Measurements from ENCODE around the gene C2. TPM values are rescaled to one million over a fixed set of nuclear protein-coding genes. Genes with fewer than 3 reads are reported as not detected.

C2 gene
- total RNA-seq, 1 donor from 2014 or later: not detected

DNA sequence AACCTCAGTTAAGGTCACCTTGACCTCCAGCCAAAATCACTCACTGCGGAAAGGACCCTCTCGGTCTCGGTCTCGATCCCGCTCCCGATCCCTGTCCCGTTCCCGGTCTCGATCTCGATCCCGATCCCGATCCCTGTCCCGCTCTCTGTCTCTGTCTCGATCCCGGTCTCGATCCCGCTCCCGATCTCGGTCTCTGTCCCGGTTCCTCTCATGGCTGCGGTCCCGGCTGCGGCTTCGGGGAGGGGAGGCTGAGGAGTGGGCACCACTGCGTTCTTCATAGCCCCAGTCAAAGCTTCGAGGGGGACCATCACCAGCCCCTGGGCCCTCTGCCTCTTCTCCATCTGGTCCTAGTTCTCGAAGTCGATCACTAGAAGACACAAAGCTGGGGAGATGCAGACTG is 27.0 kb downstream of the C2 start:
- DNase-seq (ENCODE audit: low read depth, low spot score): no peak

DNA sequence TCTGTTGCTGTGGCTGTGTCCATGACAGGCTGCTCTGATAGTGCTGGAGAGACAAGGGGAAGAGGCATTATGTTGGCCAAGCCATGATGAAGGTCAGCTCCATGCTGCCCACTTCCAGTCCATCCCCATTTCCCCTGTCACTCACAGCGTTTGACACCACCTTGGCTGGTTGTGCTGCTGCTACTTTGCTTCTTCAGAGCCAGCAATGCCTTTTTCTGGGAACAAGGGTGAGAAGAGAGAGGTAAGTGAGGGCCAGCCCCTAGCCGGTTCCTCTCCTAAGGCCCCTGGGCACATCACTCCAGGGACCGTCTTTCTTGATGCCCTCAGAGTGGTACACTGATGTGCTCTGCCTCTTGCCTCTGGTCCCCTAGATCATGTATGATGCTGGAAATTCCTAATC is 29.3 kb downstream of the C2 start:
- no peak for DNase-seq (ENCODE audit: low read depth, low spot score)

DNA sequence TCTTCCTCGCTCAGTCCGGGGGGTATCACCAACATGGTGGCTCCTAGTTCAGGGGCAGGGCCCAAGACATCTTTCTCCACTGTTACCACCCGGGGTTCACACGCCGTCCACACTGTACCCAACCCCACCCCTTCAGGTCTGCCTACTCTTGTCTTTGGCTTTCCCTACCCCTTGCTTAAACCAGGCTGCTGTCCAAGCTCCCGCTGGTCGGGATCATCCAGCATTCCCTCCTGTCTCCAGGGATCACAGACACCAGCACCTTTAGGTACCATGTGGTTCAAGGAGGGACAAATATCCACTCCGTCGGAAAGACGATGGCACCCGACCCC is 30.9 kb downstream of the C2 start:
- no peak for DNase-seq (ENCODE audit: low read depth, low spot score)

DNA sequence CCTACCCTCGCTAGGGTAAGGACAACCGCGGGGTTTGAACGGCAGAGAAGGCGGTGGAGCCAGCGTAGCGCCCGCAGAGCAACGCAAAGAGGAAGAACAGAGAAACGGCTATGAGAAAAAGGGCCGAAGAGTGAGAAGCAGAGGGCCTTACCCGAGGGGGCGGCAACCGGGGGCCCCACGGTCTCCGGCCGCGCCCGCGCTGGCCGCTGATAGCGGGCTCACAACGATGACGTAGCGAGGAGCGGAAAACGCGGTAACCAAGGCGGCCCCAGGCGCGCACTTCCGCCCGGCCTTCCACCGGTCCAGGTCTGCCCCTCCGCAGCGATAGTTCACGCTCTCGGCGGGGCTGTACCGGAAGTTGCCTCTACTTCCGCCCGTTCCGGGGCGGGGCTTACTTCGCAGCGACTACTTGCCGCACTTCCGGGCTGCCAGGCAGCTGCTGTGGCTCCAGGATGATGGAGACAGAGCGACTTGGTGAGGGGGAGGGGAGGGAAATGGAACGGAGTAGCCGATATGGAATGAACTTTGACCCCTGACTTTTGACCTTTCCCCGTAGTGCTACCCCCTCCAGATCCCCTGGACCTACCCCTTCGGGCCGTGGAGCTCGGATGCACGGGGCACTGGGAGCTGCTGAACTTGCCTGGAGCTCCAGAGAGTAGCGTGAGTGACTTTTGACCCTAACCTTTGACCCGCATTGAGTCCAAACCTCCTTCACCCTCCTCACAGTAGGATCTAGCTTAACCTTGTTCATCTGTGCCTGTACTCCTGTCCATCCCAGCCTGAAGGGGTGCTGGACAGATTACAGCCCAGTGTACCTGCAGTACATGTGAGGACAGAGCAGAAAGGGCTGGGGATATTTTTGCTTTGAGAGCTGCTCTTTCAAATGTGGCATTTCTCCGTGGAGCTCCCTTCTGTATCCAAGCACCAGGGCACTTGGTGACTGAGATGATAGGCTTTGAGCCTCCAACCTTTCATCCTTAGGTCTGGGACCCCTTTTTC is 31.5 kb downstream of the C2 start, which contains the start of the genes NELFE and SKIC2:
Gene NELFE (minus strand): TSS at position 231 of the 999 bp plus-strand sequence. CDS start 525 bp downstream, outside the sequence.
Gene SKIC2 (plus strand): TSS at position 435 of the 999 bp plus-strand sequence. CDS start 18 bp downstream, at position 453.
- peak; percentile 92 for DNase-seq (ENCODE audit: low read depth, low spot score)

DNA sequence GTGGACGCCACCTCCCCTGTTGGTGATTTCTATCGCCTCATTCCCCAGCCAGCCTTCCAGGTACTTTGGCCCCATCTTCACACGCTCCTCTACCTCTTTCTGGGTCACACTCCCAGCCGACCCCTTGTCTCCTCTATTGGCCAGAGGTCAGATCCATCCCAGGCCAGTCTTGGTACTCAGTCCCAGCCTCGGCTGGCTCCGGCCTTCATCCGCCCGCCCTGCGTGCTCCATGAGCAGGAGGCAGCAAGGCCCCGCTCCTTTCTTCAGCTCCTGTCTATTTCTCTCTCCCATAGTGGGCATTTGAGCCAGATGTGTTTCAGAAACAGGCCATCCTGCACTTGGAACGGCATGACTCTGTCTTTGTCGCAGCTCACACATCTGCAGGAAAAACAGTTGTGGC is 34.1 kb downstream of the C2 start:
- no peak for DNase-seq (ENCODE audit: low read depth, low spot score)

GRCh38 chr6:31963921-31964320 is 36.4 kb downstream of the C2 start:
- DNase-seq (ENCODE audit: low read depth, low spot score): no peak

GRCh38 chr6:31965700-31966099 is 38.2 kb downstream of the C2 start:
- no peak for DNase-seq (ENCODE audit: low read depth, low spot score)

DNA sequence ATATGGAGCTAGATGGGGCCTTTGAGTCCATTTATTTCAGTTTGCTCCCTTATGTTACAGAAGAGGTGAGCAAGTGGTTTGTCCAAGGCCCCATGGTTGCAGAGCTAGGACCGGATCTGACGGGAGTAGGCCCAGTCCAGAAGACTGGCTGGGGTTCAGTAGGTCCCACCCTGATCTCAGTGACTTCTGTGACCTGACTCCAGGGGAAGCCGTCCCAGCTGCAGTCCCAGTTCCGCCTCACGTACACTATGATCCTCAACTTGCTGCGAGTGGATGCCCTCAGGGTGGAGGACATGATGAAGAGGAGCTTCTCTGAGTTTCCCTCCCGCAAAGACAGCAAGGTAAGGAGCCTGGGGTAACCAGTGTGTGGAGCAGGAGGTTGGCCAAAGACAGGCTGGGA is 39.0 kb downstream of the C2 start:
- DNase-seq (ENCODE audit: low read depth, low spot score): no peak

DNA sequence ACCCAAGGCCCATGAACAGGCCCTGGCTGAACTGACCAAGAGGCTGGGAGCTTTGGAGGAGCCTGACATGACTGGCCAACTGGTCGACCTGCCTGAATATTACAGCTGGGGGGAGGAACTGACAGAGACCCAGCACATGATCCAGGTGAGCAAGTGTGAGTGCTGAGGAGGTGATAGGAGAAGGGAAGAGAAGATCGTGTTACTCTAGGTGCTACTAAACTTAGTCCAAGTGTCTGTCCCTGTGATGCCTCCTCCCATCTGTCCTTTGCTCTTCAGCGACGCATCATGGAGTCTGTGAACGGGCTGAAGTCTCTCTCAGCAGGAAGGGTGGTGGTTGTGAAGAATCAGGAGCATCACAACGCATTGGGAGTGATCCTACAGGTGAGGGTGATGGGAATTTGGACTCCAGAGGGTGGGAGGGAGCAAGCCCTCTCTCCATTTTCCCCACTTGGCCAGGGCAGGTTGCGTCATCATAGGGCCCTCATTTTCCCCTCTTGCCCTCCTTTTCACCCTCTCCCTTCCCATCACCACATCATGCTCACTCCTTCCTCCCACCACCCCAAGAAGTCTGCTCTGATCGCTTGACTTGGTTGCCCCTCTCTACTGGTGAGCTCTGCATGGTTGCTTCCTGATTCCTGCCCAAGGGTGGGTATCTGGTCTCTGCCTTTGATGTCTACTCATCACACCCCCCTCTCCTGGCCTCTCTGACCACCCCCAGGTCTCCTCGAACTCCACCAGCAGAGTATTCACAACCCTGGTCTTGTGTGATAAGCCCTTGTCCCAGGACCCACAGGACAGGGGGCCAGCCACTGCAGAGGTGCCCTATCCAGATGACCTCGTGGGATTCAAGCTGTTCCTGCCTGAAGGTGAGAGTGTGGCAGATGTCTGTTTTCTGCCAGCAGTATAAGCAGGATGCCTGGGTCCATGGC is 39.7 kb downstream of the C2 start:
- DNase-seq (ENCODE audit: low read depth, low spot score): no peak

DNA sequence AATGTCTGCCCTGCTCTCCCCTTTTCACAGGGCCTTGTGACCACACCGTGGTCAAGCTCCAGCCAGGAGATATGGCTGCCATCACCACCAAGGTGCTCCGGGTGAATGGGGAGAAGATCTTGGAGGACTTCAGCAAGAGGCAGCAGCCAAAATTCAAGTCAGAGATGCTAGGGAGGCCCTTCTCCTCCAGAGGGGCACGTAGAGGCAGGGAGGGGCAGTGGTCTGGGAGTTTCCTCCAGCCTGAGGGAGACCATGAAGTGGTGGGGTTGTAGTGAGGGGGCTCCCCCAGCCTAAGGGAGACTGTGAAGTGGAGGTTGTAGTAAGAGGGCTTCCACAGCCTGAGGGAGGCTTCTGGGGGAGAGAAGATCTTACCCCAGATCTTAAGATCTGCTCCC is 40.4 kb downstream of the C2 start:
- no peak for DNase-seq (ENCODE audit: low read depth, low spot score)

GRCh38 chr6:31968326-31968725 is 40.8 kb downstream of the C2 start:
- DNase-seq (ENCODE audit: low read depth, low spot score): no peak

GRCh38 chr6:31968791-31969711 is 41.5 kb downstream of the C2 start:
- DNase-seq (ENCODE audit: low read depth, low spot score): no peak

GRCh38 chr6:31969712-31970603 is 42.4 kb downstream of the C2 start:
- DNase-seq (ENCODE audit: low read depth, low spot score): no peak

- no peak for DNase-seq (ENCODE audit: low read depth, low spot score)
Measured at GRCh38 chr6:31970604-31971271, 43.2 kb downstream of the C2 start.

DNA sequence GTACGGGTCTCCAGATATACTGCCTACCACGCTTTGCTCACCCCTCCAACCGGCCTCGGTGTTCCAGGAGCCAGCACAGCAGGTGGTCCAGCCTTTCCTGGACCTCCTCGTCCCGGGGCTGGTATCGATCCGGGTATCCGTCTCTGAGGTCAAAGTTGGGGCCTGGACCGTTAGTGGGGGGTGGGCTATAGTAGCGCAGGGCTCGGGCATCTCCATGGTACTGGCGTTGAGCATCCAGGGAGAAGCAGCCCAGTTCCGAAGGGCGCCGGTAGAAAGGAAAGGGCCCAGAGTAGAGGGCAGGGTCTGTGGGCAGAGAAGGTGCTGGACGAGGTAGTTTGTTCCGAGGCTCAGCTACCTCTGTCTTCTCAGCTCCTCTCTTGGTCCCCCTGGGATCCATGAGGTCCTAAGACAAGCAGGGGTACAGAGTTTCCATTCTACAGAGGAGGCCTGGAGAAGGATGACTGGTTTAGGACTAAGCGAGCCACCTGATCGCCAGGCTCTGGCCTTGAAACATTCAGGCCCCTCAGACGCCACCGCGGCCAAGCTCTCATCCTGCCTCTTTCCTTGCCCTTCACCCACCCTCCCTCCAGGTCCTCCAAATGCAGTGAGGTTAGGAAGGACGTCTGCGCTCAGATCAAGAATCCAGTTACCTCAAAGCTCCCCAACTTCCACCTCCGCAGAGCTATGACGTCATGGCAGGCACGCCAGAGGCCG is 43.9 kb downstream of the C2 start:
- no peak for DNase-seq (ENCODE audit: low read depth, low spot score)

DNA sequence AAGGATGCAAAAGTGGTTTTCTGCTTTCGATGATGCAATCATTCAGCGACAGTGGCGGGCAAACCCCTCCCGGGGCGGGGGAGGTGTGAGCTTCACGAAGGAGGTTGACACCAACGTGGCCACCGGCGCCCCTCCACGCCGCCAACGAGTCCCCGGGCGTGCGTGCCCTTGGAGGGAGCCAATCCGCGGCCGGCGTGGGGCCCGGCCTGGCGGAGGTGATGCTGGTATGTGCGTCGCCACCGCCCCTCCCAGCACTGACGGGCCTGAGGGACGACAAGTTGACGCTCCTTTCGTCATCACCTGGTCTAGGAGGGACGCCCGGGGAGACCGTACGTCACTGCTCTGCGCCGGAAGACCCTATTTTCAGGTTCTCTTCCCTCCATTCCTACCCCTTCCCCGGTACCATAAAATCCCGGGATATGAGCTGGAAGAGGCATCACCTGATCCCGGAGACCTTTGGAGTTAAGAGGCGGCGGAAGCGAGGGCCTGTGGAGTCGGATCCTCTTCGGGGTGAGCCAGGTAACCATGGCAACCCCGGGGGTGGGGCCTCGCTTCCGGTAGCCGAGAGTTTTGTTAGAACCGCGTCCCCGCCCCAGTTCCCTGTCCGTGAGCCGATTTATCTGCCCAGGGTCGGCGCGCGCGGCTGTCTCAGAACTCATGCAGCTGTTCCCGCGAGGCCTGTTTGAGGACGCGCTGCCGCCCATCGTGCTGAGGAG is 44.6 kb downstream of the C2 start, which contains the start of gene DXO:
Gene DXO (minus strand): TSS at position 146 of the 716 bp plus-strand sequence. CDS start 463 bp downstream, outside the sequence.
- peak; percentile 96 for DNase-seq (ENCODE audit: low read depth, low spot score)

DNA sequence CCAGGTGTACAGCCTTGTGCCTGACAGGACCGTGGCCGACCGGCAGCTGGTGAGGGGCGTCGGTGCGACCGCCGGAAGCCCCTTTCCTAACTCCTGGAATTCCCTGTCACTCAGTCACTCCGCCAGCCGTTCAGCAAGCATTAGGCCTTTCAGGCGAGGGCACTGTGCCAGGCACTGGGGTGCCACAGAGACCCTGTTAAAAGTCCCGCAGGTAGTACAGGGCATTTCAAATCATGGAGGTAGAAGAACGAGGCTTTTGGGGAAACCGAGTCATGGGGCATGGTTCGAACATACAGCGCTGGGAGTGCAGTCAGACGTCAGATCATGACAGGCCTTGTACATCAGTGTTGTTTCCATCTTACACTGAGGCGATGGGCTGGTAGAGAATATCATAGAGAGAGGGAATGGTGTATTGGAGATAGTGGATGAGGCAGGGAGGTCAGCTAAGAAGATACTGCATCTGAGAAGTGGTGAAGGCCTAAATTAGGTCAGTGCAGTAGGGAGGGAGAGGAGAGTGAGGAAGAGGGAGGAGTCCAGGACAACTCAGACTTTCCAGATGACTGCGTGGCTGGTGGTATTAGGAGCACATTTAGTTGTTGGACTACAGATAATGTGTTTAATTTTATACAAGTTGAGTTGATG is 45.3 kb downstream of the C2 start:
- DNase-seq (ENCODE audit: low read depth, low spot score): no peak
